Umbilical cord (tissue), 2 donors: ENCODE measurements around the gene PIK3CA. TPM values are rescaled to one million over a fixed set of nuclear protein-coding genes. Genes with fewer than 3 reads are reported as not detected.
A peak's percentile ranks its signal among the peaks of the same experiment; 100 is the strongest.

Experiments used
- DNase-seq: peaks from one replicate; pipeline ENCODE4 v3.0.0-alpha.2; 2015; ENCODE audit warnings: low spot score
- total RNA-seq: library from RNA; depleted of rRNA; stranded (reverse); fragments of >200 nt; gene quantifications from one replicate; pipeline ENCODE4 v1.2.3, GENCODE V29; 2014; ENCODE audit warnings: low replicate concordance; ENCODE audit not compliant: insufficient read depth

PIK3CA gene
- total RNA-seq, 1 donor from 2014 or later: 30.8 TPM

DNA sequence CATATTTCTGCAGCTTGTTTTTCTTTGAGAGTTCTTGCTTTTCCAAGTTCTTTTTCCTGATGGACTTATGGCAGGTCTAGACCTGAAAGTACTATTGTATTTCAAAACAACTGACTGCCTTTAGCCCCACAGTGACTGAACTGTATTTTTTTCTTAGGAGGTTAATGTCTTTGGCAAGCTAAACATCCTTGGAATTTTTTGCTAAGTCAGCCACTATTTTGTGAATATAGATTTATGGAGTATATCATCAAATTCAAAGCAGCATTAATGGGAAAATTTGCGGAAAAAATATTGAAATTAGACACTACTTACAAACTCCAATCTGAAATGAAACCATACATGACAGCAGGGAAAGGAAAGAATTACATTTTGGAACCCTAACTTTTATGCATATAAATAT is 8.6 kb downstream of the PIK3CA start:
- no peak for DNase-seq

- no peak for DNase-seq
Measured at GRCh38 chr3:179158336-179159039, 10.3 kb downstream of the PIK3CA start.

DNA sequence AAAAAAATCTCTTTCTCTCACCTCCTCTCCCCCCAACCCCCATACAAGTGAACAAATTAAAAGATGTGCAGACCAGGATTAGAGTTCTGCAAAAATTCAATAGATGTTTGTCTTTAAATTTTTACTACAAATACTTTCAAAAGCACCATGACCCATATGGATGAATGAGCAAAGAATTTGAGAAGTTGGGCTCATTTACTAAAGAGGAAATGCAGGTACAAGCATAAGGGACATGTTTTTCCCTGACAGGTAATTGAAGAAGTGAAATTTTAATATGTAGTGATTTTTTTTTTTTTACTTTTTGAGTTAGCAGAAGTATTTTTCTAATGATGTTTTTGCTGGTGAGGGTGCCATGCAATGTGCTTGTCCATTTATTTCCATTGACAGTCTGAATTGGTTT is 15.3 kb downstream of the PIK3CA start:
- no peak for DNase-seq

GRCh38 chr3:179164857-179165256 is 16.7 kb downstream of the PIK3CA start:
- DNase-seq: no peak

GRCh38 chr3:179166561-179167201 is 18.5 kb downstream of the PIK3CA start:
- DNase-seq: no peak

GRCh38 chr3:179168918-179169317 is 20.8 kb downstream of the PIK3CA start:
- DNase-seq: no peak

DNA sequence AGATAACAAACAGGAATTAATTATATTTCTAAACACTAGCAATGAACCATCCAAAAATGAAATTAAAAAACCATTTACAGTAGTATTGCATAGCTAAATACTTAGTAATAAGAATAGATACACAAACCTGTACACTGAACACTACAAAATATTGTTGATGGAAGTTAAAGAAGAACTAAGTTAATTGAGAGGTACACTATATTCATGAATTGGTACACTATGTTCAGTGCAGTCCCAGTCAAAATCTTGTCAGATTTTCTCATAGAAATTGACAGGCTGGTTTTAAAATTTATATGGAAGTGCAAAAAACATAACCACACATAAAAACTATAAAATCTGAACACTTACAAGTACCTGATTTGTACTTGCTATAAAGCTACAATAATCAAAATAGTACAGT is 24.4 kb downstream of the PIK3CA start:
- no peak for DNase-seq

DNA sequence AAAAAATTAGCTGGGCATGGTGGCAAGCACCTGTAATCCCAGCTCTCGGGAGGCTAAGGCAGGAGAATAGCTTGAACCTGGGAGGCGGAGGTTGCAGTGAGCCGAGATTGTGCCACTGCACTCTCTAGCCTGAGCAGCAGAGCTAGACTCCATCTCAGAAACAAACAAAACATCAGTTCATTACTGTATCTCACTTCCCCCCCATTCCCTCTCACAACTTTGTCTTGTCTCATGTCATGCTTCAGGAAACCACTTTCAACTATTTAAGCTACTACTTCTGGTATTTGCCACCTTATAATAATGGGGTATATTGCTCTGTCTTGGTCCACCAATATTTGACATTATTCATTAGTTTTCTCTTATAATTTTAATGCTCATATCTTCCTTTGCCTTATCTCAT is 26.2 kb downstream of the PIK3CA start:
- no peak for DNase-seq

- DNase-seq: no peak
Measured at GRCh38 chr3:179174898-179175297, 26.7 kb downstream of the PIK3CA start.

DNA sequence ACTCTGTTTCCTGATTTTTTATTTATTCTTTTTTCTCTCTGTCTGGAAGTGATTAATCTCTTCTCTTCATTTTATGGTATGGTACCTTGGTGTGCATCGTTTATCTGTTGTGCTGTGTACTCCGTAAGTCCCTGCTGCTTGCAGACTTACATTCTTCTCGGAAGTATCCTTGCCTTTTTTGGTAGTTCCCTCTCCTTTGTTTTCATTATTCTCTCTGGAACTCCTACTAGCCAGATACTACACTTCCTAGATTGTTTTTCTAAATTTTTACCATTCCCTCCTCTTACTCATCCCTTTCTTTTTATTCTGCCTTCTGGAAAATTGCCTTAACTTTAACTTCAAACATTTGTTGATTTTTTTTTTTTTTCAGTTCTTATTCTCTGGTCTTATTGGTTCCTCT is 27.2 kb downstream of the PIK3CA start:
- DNase-seq: no peak

DNA sequence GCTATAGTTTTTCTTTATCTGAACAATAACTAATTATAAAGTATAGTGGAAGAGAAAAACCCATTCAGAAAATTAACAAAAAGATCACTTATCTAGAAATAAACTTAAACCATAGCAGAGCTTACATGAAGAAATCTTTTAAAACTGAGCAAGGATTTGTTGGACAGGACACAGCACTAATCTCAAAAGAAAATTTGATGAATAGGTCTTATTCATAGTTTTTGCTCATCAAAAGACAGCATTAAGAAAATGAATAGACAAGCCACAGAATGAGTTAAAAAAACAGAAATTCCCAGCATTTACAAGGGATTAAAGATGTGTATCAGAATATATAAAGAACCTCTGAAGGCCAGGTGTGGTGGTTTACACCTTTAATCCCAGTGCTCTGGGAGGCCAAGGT is 29.5 kb downstream of the PIK3CA start:
- no peak for DNase-seq

- no peak for DNase-seq
Measured at GRCh38 chr3:179179256-179179655, 31.1 kb downstream of the PIK3CA start.

DNA sequence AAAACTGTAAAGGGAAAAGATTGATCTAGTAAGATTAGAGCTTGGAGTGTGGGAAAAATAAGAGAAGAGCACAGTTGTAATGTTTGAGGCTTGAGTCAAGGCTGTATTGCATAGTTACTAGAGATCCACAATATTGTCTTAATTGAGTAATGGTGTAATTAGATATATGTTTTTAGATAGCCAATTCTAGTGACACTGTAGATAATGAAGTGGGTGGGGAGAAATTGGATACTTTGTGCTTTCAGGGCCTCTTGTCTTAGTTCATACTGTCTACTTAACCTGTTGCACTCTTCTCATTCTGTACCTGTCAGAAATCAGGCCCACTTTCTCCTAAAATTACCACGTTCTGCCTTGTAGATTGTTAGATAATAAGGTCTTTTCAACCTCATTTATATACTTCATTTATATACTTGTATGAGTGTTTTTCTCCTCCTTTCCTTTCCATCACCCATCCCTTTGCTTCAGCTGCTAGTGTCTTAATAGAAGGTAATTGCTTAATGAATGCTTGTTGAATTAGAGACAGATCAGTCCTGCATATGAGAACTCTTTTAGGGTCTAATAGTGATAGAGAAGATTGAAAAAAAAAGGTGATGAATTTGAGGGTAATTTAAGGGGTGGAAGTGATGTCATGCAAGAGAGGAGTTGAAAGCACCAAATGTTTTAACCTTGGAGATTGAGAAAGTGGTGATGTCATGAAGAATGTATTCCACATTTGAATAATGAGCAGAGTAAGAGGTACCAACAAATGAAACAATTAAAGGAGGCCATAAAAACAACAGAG is 32.0 kb downstream of the PIK3CA start:
- DNase-seq: no peak

- peak; percentile 57 for DNase-seq
Measured at GRCh38 chr3:179181021-179181472, 32.9 kb downstream of the PIK3CA start.

GRCh38 chr3:179181993-179182551 is 33.9 kb downstream of the PIK3CA start:
- peak; percentile 17 for DNase-seq

DNA sequence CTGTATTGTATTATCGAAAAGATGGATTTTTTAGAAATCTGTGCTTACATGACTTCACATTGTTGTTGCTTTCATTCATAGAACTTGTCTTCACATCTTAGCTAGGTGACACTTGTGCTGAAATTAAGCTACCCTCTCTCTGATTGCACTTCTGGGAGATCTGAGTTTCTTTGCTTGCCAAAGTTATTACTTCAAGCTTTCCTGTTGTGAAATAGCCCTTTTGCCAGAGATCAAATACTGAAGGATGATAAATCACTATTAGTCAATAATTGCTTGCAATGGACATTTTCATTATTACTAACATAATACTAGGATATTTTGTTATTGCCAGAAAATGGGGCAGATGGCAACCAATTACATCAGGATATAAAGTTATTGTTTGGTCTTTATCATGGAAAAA is 34.7 kb downstream of the PIK3CA start:
- no peak for DNase-seq

DNA sequence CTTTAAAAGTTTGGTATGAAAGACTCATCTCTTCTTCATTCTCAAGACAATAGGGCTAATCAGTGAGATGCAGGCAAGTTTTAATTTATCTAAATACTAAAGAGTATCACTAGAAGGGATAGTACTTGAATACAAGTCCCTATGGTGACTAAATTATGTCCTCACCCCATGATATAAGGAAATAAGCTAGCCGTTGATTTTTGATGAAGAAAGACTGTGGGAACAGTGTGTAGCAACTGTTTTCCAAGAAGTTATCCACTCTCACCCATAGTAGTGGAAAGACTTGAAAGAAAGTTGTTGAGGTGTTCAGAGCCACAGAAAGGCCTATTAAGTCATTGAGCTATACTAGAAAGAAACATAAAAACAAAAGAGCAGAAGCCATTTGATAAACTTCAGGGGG is 36.7 kb downstream of the PIK3CA start:
- no peak for DNase-seq

GRCh38 chr3:179186426-179186825 is 38.3 kb downstream of the PIK3CA start:
- no peak for DNase-seq

- DNase-seq: peak; percentile 95
Measured at GRCh38 chr3:179189759-179190158, 41.6 kb downstream of the PIK3CA start.

DNA sequence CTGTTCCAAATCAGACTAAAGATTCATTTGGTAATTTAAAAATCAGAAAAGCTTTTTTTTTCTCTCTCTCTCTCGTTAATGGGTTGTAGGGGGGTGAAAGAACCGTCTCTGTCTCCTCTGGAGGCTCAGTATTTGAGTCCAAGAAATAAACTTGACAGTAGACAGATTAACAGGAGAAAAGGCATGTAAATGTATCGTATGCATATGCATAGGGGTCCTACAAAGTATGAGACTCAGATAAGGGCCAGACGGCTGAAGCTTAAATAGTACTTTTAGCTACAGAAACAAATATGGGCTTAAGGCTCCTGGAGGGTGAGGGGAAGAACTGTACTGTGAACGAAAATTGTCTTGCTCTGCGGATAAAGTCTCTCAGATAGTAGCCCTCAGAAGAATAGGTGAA is 42.4 kb downstream of the PIK3CA start:
- peak; percentile 66 for DNase-seq

GRCh38 chr3:179192542-179192941 is 44.4 kb downstream of the PIK3CA start:
- DNase-seq: no peak

GRCh38 chr3:179194931-179195330 is 46.8 kb downstream of the PIK3CA start:
- DNase-seq: no peak
